ENCODE measurements around the gene ANK3.

Gene ANK3

DNA sequence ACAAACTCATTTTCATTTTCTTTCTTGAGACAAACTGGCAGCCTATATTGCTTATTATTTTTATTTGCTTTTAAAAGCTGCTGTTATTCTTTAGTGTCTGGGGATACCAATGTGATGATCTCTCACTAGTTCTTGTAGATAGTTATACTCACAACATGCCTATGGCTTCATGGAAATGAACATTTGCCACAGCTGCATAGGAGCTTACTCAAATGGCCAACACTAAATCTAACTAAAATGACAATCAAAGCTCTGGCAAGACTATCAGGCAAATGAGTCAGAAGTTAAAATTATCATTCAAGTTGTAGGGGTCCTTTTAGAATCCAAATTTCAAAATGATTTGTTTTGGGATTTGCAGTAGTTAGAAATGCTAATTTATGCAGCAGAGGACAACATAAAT lies 225.9 kb downstream of the ANK3 start:
- H3K4me3 ChIP-seq (ENCODE audit: low read depth, low read length): no peak overlapping the region
- TF ChIP-seq, protein P1, sequence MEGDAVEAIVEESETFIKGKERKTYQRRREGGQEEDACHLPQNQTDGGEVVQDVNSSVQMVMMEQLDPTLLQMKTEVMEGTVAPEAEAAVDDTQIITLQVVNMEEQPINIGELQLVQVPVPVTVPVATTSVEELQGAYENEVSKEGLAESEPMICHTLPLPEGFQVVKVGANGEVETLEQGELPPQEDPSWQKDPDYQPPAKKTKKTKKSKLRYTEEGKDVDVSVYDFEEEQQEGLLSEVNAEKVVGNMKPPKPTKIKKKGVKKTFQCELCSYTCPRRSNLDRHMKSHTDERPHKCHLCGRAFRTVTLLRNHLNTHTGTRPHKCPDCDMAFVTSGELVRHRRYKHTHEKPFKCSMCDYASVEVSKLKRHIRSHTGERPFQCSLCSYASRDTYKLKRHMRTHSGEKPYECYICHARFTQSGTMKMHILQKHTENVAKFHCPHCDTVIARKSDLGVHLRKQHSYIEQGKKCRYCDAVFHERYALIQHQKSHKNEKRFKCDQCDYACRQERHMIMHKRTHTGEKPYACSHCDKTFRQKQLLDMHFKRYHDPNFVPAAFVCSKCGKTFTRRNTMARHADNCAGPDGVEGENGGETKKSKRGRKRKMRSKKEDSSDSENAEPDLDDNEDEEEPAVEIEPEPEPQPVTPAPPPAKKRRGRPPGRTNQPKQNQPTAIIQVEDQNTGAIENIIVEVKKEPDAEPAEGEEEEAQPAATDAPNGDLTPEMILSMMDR (IDR thresholded peaks at IDR 0.05; ENCODE audit: borderline replicate concordance, insufficient read depth, low read depth, low read length): no peak

DNA sequence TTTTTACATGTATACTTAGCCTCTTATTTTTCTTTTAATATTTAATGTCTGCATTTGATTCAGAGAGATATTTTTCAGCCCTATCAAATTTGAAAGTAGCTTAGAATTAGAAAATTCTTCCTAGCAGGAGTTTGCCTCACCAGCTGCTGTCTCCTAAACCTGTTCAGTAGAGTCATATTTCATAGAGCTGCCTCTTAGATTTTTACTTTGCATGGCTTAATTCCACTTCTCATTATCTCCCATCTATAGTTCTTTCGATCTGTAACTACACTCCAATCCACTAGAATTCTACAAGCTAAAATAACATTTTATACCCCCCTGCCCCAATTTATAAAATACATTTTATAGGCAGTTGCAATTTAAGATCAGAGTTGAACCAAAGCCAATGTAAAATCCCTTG lies 227.0 kb downstream of the ANK3 start:
- H3K4me3 ChIP-seq (ENCODE audit: low read depth, low read length): no peak overlapping the region
- TF ChIP-seq, protein P1 (IDR thresholded peaks at IDR 0.05; ENCODE audit: borderline replicate concordance, insufficient read depth, low read depth, low read length): no peak

DNA sequence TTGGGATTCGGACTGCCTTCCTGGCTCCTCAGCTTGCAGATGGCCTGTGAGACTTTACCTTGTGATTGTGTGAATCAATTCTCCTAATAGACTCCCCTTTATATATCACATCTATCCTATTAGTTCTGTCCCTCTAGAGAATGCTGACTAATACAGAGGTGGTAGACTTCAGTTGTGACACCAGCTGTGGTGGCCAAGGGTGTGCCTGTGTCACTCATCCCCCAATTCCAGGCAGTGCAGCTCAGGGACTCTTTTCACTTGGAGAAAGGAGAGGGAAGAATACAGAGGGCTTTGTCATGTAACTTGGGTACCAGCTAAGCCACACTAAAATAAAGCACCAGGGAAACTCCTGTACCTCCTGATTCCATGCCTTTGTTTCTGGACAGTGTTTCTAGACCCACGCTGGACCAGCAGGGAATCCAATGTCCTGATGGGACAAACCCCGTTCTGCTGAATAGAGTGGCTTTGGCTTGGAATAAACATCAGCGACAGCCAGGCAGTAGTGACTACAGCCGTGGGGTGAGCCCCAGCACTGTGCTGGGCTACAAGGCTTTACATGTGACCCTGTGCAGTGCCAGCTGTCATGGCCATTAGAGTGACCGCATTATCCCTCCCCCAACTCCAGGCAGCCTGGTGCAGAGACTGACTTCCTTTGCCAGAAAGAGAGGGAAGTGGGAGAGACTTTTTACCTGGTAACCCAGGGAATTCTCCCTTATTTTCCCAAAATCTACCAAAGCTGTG lies 233.6 kb downstream of the ANK3 start:
- TF ChIP-seq, protein P1 (IDR thresholded peaks at IDR 0.05; ENCODE audit: borderline replicate concordance, insufficient read depth, low read depth, low read length): no peak
- no peak overlapping the region for H3K4me3 ChIP-seq (ENCODE audit: low read depth, low read length)

DNA sequence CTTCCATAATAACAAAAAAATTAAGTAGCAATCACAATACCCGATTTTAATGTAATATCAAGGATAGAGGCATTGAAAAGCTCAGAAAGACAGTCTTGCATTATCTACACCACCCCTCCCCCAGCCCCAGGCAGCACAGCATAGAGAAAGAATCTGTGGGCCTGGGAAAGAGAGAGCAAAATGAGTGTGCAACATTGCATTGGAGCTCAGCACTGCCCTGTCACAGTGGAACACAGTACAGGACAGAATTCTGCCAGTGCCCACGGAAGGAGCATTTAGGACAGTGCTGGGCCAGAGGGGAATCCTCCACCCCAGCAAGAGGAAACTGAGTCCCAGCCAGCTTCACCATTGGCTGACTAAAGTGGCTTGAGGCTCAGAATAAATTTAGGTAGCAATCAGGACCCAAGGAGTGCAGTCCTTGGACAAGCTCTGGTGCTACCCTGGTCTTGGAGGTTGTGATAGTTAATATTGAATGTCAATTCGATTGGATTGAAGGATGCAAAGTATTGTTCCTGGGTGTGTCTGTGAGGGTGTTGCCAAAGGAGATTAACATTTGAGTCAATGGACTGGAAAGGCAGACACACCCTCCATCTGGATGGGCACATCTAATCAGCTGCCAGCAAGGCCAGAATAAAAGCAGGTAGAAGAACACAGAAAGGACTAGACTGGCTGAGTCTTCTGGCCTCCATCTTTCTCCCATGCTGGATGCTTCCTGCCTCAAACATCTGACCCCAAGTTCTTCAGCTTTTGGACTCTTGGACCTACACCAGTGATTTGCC lies 234.4 kb downstream of the ANK3 start:
- TF ChIP-seq, protein P1 (IDR thresholded peaks at IDR 0.05; ENCODE audit: borderline replicate concordance, insufficient read depth, low read depth, low read length): no peak
- H3K4me3 ChIP-seq (ENCODE audit: low read depth, low read length): no peak overlapping the region

DNA sequence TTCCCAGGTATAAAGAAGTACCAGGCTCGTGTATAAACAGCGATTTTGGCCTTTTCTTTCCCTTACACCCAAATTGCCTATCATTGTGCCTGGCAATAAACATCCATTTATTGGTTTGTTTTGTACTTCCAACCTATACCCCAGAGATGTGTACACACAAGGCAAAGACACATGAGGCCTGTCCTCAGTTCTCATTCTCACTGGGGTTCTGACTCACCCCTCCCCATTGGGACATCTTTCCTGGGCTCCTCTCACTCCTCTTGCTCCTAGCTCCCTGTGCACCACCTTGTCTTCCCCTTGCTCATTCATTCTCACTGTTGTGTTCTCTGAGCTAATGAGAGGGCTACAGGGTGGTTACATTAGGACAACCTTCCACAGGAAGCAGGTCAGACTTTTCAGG lies 240.7 kb downstream of the ANK3 start:
- no peak overlapping the region for H3K4me3 ChIP-seq (ENCODE audit: low read depth, low read length)
- TF ChIP-seq, protein P1 (IDR thresholded peaks at IDR 0.05; ENCODE audit: borderline replicate concordance, insufficient read depth, low read depth, low read length): no peak

DNA sequence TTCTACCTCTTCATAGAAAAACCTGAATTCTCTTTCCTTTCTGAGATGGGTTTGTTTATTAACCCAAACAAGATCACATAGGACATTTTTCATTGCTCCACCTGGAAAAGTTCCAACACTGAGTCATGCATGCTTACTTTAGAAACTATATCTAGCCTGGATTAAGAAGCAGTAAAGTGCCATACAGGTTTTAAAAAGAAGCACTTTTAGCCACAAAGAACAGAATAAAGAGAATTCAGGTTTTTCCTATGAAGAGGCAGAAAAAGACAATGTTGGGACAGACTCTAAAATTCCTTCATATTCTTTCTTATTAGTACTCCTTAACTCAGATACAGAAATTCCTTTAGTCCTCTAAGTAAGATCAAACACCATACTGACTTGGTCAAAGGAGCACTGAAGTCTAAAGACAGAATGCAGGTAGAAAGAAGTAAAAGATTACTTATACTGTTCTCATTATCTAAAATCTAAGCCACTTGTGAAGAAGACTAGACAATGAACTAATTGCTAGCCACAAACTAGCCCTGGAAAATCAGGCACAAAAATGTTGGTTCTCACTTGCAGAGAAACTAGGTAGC lies 241.3 kb downstream of the ANK3 start:
- TF ChIP-seq, protein P1 (IDR thresholded peaks at IDR 0.05; ENCODE audit: borderline replicate concordance, insufficient read depth, low read depth, low read length): no peak
- H3K4me3 ChIP-seq (ENCODE audit: low read depth, low read length): no peak overlapping the region

All from GM12875 (cell line).